ENCODE results near the gene GCA.
A peak's percentile ranks its signal among the peaks of the same experiment; 100 is the strongest.

GCA gene

GRCh38 chr2:162400336-162400735 is 56.4 kb downstream of the GCA start:
- TF ChIP-seq, protein P1, sequence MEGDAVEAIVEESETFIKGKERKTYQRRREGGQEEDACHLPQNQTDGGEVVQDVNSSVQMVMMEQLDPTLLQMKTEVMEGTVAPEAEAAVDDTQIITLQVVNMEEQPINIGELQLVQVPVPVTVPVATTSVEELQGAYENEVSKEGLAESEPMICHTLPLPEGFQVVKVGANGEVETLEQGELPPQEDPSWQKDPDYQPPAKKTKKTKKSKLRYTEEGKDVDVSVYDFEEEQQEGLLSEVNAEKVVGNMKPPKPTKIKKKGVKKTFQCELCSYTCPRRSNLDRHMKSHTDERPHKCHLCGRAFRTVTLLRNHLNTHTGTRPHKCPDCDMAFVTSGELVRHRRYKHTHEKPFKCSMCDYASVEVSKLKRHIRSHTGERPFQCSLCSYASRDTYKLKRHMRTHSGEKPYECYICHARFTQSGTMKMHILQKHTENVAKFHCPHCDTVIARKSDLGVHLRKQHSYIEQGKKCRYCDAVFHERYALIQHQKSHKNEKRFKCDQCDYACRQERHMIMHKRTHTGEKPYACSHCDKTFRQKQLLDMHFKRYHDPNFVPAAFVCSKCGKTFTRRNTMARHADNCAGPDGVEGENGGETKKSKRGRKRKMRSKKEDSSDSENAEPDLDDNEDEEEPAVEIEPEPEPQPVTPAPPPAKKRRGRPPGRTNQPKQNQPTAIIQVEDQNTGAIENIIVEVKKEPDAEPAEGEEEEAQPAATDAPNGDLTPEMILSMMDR (IDR thresholded peaks at IDR 0.05; ENCODE audit: low read depth, low read length, missing control alignments) = no peak
- in situ Hi-C loops (cut with HindIII; ENCODE audit: low pct_ligation_motif_present, low sequenced_read_pairs) = no loop called here

DNA sequence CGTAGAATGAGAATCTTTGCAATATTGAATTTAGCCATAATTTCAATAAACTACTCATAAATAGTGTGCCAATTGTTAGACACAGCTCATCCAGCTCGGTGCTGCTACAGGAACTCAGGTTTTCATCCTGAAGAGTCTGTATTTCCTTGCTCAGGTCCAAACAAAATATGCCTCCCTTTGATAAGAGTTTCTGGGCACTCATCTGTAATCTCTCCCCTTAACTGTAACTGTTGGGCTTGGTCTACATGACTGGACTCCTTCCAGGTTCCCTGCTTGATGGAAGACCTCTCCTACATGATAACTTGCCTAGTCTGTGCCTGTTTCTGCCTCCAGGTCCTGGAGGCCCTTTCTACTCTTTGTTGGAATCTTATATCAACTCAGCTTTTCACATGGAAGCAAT is 57.9 kb downstream of the GCA start:
- TF ChIP-seq, protein P1 (IDR thresholded peaks at IDR 0.05; ENCODE audit: low read depth, low read length, missing control alignments) = no peak
- Histone ChIP-seq H3K36me3 (replicated peaks) (no peaks in the 10 kb centered on the region), H3K27ac (no peak overlapping the region), H3K27me3 (replicated peaks) (no peaks in the 10 kb centered on the region), H3K4me3 (ENCODE audit: low read depth, low read length) (no peak overlapping the region)
- in situ Hi-C loops (cut with HindIII; ENCODE audit: low pct_ligation_motif_present, low sequenced_read_pairs) = no loop called here
- no peak for DNase-seq

More at GRCh38 chr2:162400336-162400735, 56.4 kb downstream of the GCA start:
- Histone ChIP-seq H3K27me3 (replicated peaks) (no peaks in the 10 kb centered on the region), H3K36me3 (replicated peaks) (no peaks in the 10 kb centered on the region), H3K4me3 (ENCODE audit: low read depth, low read length) (no peak overlapping the region), H3K27ac (no peak overlapping the region)
- DNase-seq = no peak

- Histone ChIP-seq H3K27me3 (replicated peaks) (no peaks in the 10 kb centered on the region), H3K27ac (no peak overlapping the region), H3K36me3 (replicated peaks) (no peaks in the 10 kb centered on the region), H3K4me3 (ENCODE audit: low read depth, low read length) (no peak overlapping the region)
- in situ Hi-C loops (cut with HindIII; ENCODE audit: low pct_ligation_motif_present, low sequenced_read_pairs) = no loop called here
- TF ChIP-seq, protein P1 (IDR thresholded peaks at IDR 0.05; ENCODE audit: low read depth, low read length, missing control alignments) = no peak
- DNase-seq = peak; percentile 52
Measured at GRCh38 chr2:162403884-162404283, 60.0 kb downstream of the GCA start.

Measured in brain microvascular endothelial cell (primary cell).